Measurements from ENCODE around the gene ZNF25. TPM values are rescaled to one million over a fixed set of nuclear protein-coding genes. Genes with fewer than 3 reads are reported as not detected.

ZNF25 gene
- total and polyA plus RNA-seq, 4 donors: 0.93 to 2.8 (median 1.7) TPM

DNA sequence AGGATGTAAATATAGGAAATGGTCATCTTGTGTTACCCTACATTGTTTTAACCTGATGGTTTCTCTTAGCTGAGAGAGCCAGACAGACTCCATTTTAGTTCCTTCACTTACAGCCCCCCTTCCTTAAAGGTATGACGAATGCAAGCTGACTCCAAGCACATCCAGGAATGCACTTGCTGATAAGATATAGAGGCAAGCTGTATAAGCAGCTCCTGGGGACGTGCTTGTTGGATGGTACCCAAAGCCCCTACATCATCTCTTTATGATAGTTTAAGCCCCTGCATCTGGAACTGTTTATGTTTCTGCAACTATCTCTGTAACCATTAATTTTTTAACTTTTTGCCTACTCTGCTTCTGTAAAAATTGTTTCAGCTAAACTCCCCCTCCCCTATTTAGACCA lies 41.7 kb downstream of the ZNF25 start:
- no peaks in the 10 kb centered on the region for H3K27me3 ChIP-seq (ENCODE audit: control insufficient read depth in 4 of 4, insufficient read depth in 4 of 4, low read length in 3 of 4)
- no peak overlapping the region for H3K4me3 ChIP-seq (ENCODE audit: low read depth in 1 of 3, low read length in 3 of 3)
- H3K9ac ChIP-seq (ENCODE audit: low read depth in 1 of 2, low read length in 2 of 2): no peak overlapping the region
- peaks cover 0 to under 1% (median 0%) of the 10 kb centered on the region in 4 donors for H3K9me3 ChIP-seq (ENCODE audit: control insufficient read depth in 4 of 4, low read length in 3 of 4)
- TF ChIP-seq NR2F2 (IDR thresholded peaks at IDR 0.05) (no peak), HNF4A (conservative IDR thresholded peaks at IDR 0.05) (no peak), FOXA2 (IDR thresholded peaks at IDR 0.05) (no peak), EGR1 (IDR thresholded peaks at IDR 0.05; ENCODE audit: low read depth in 2 of 2) (no peak), TAF1 (conservative IDR thresholded peaks at IDR 0.05) (no peak), RAD21 (IDR thresholded peaks at IDR 0.05) (no peak), FOXA1 (IDR thresholded peaks at IDR 0.05) (no peak), JUND (IDR thresholded peaks at IDR 0.05) (no peak), RXRA (IDR thresholded peaks at IDR 0.05) (no peak), GABPA (IDR thresholded peaks at IDR 0.05 in 1 of 2, conservative IDR thresholded peaks at IDR 0.05 in 1 of 2) (no peak), SP1 (IDR thresholded peaks at IDR 0.05) (no peak)
- TF ChIP-seq, protein P1, sequence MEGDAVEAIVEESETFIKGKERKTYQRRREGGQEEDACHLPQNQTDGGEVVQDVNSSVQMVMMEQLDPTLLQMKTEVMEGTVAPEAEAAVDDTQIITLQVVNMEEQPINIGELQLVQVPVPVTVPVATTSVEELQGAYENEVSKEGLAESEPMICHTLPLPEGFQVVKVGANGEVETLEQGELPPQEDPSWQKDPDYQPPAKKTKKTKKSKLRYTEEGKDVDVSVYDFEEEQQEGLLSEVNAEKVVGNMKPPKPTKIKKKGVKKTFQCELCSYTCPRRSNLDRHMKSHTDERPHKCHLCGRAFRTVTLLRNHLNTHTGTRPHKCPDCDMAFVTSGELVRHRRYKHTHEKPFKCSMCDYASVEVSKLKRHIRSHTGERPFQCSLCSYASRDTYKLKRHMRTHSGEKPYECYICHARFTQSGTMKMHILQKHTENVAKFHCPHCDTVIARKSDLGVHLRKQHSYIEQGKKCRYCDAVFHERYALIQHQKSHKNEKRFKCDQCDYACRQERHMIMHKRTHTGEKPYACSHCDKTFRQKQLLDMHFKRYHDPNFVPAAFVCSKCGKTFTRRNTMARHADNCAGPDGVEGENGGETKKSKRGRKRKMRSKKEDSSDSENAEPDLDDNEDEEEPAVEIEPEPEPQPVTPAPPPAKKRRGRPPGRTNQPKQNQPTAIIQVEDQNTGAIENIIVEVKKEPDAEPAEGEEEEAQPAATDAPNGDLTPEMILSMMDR (IDR thresholded peaks at IDR 0.05; ENCODE audit: low read depth, low read length, missing input control): no peak
- TF ChIP-seq, protein P2, sequence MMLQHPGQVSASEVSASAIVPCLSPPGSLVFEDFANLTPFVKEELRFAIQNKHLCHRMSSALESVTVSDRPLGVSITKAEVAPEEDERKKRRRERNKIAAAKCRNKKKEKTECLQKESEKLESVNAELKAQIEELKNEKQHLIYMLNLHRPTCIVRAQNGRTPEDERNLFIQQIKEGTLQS (IDR thresholded peaks at IDR 0.05): no peak
- TF ChIP-seq, protein P3, sequence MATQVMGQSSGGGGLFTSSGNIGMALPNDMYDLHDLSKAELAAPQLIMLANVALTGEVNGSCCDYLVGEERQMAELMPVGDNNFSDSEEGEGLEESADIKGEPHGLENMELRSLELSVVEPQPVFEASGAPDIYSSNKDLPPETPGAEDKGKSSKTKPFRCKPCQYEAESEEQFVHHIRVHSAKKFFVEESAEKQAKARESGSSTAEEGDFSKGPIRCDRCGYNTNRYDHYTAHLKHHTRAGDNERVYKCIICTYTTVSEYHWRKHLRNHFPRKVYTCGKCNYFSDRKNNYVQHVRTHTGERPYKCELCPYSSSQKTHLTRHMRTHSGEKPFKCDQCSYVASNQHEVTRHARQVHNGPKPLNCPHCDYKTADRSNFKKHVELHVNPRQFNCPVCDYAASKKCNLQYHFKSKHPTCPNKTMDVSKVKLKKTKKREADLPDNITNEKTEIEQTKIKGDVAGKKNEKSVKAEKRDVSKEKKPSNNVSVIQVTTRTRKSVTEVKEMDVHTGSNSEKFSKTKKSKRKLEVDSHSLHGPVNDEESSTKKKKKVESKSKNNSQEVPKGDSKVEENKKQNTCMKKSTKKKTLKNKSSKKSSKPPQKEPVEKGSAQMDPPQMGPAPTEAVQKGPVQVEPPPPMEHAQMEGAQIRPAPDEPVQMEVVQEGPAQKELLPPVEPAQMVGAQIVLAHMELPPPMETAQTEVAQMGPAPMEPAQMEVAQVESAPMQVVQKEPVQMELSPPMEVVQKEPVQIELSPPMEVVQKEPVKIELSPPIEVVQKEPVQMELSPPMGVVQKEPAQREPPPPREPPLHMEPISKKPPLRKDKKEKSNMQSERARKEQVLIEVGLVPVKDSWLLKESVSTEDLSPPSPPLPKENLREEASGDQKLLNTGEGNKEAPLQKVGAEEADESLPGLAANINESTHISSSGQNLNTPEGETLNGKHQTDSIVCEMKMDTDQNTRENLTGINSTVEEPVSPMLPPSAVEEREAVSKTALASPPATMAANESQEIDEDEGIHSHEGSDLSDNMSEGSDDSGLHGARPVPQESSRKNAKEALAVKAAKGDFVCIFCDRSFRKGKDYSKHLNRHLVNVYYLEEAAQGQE (IDR thresholded peaks at IDR 0.05): no peak
- TF ChIP-seq, protein P4, sequence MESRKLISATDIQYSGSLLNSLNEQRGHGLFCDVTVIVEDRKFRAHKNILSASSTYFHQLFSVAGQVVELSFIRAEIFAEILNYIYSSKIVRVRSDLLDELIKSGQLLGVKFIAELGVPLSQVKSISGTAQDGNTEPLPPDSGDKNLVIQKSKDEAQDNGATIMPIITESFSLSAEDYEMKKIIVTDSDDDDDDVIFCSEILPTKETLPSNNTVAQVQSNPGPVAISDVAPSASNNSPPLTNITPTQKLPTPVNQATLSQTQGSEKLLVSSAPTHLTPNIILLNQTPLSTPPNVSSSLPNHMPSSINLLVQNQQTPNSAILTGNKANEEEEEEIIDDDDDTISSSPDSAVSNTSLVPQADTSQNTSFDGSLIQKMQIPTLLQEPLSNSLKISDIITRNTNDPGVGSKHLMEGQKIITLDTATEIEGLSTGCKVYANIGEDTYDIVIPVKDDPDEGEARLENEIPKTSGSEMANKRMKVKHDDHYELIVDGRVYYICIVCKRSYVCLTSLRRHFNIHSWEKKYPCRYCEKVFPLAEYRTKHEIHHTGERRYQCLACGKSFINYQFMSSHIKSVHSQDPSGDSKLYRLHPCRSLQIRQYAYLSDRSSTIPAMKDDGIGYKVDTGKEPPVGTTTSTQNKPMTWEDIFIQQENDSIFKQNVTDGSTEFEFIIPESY (IDR thresholded peaks at IDR 0.05): no peak
- H3K4me1 ChIP-seq (ENCODE audit: control insufficient read depth in 4 of 4, insufficient read depth in 4 of 4, low read length in 3 of 4): no peaks in the 10 kb centered on the region
- no peaks in the 10 kb centered on the region for H3K36me3 ChIP-seq (ENCODE audit: control insufficient read depth in 4 of 4, insufficient read depth in 3 of 4, low read depth in 1 of 4, low read length in 3 of 4)
- 68% methylated on average over 2 of the region's 2 CpGs for WGBS
- no peak for DNase-seq (ENCODE audit: low spot score)
- no peak overlapping the region for H3K27ac ChIP-seq (ENCODE audit: low read depth in 1 of 2, low read length in 2 of 2)

DNA sequence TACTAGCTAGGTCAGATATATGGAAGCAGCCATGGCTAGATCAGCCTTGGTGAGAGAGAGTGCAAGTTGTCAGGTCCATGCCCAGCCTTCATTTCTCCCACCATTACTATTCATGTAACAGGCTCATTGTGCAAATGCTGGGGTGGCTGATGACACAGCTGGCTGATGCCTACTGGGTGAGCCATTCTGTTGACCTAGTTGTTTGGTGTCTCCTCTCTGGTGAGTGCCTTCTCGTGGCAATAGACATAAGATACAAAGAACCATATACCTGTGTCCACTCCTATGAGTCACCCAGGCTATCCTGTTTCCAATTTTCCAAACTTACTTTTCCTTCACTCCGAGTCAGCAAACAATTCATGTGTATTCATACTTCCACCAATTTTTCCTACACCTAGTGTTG lies 46.0 kb downstream of the ZNF25 start:
- WGBS: 53% methylated on average over 2 of the region's 2 CpGs
- Histone ChIP-seq H3K9me3 (ENCODE audit: control insufficient read depth in 4 of 4, low read length in 3 of 4) (peaks cover 0 to 2% (median 0%) of the 10 kb centered on the region in 4 donors), H3K4me3 (ENCODE audit: low read depth in 1 of 3, low read length in 3 of 3) (no peak overlapping the region)

More for the DNA sequence above, 46.0 kb downstream of the ZNF25 start:
- H3K36me3 ChIP-seq (ENCODE audit: control insufficient read depth in 4 of 4, insufficient read depth in 3 of 4, low read depth in 1 of 4, low read length in 3 of 4): no peaks in the 10 kb centered on the region
- no peak overlapping the region for H3K27ac ChIP-seq (ENCODE audit: low read depth in 1 of 2, low read length in 2 of 2)
- H3K9ac ChIP-seq (ENCODE audit: low read depth in 1 of 2, low read length in 2 of 2): no peak overlapping the region
- H3K4me1 ChIP-seq (ENCODE audit: control insufficient read depth in 4 of 4, insufficient read depth in 4 of 4, low read length in 3 of 4): no peaks in the 10 kb centered on the region
- H3K27me3 ChIP-seq (ENCODE audit: control insufficient read depth in 4 of 4, insufficient read depth in 4 of 4, low read length in 3 of 4): no peaks in the 10 kb centered on the region
- TF ChIP-seq, protein P5, sequence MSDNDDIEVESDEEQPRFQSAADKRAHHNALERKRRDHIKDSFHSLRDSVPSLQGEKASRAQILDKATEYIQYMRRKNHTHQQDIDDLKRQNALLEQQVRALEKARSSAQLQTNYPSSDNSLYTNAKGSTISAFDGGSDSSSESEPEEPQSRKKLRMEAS (IDR thresholded peaks at IDR 0.05): no peak
- TF ChIP-seq FOXA2 (IDR thresholded peaks at IDR 0.05) (no peak), SP1 (IDR thresholded peaks at IDR 0.05) (no peak), JUND (IDR thresholded peaks at IDR 0.05) (no peak), YY1 (IDR thresholded peaks at IDR 0.05) (no peak), GABPA (IDR thresholded peaks at IDR 0.05 in 1 of 2, conservative IDR thresholded peaks at IDR 0.05 in 1 of 2) (no peak), NR2F2 (IDR thresholded peaks at IDR 0.05) (no peak), TAF1 (conservative IDR thresholded peaks at IDR 0.05) (no peak), RXRA (IDR thresholded peaks at IDR 0.05) (no peak), HNF4A (conservative IDR thresholded peaks at IDR 0.05) (no peak), EGR1 (IDR thresholded peaks at IDR 0.05; ENCODE audit: low read depth in 2 of 2) (no peak)
- TF ChIP-seq, protein P1 (IDR thresholded peaks at IDR 0.05; ENCODE audit: low read depth, low read length, missing input control): no peak
- TF ChIP-seq, protein P2 (IDR thresholded peaks at IDR 0.05): no peak
- TF ChIP-seq, protein P4 (IDR thresholded peaks at IDR 0.05): no peak
- DNase-seq (ENCODE audit: low spot score): no peak

All from liver (tissue), 9 donors.